SK-MEL-5 (cell line): ENCODE data around the gene SIX2. TPM values are rescaled to one million over a fixed set of nuclear protein-coding genes. Genes with fewer than 3 reads are reported as not detected.

ENCODE experiments used
- DNase-seq: peaks from one replicate; pipeline ENCODE4 v3.0.0-alpha.2; 2016; ENCODE audit warnings: low read depth, low spot score
- in situ Hi-C: cut with HindIII; loops from 2 replicates; pipeline ENCODE4 v1.10.0; 2016; ENCODE audit warnings: low sequenced_read_pairs, high pct_unique_total_duplicates, low pct_unique_long_range_greater_than_20kb
- total RNA-seq: library from RNA; depleted of rRNA; stranded (reverse); fragments of >200 nt; shearing (Covaris generic); gene quantifications from 2 replicates; pipeline ENCODE4 v1.2.3, GENCODE V29; 2014

The SIX2 gene
- total RNA-seq, 1 experiment from 2014 or later: not detected

DNA sequence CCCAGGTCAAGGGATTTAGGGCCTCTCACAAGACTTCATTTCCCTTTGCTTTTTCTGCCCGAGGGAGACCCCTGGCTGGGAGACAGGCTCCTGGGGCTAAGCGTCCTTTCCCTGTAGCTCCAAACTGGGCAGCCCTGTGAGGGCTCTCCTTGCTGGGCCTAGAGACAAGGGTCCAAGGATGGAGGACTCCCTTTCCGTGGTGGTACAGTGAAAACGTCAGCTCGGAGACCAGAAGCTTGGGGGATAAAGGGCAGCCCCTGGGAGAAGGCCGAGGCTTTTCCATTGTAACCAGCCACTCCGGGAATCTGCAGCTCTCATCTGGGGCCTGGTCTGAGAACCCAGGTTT lies 2.3 kb downstream of the SIX2 start:
- in situ Hi-C loops: no loop called here
- no peak for DNase-seq

GRCh38 chr2:45006041-45006941 lies 3.0 kb downstream of the SIX2 start:
- DNase-seq: no peak
- in situ Hi-C loops: no loop called here

DNA sequence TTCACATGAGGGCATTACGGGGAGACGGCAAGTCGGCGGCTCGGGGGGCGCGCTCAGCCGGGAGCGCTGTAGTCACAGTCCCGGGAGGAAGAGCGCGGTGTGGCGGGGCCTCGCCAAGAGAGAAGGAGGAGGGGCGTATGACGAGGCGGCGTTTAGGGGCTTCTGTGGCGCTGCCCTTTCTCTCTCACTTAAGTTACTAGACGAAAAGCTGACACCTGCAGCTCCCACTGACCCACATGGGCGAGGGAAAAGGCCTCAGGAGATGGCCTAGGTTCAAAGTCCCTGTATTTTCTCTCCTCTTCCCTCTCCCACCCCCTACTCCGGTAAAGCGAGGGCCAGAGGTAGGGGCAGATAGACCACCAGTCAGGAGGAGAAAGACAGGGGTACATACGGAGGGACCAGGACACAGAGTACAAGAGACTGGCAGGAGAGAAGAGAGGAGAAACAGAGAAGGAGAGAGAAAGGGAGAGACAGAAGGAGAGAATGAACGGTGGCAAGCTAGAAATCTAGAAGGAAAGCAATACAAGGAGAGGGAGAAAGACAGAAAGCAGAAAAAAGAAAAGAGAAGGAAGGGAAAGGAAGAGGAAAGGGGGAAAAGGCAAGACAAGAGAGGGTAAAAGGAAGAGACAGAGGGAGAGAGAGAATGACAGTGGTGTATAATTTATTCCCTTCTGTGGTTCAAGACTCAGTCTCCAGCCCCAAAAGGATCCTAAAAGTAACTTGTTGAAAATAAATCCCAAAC lies 3.8 kb downstream of the SIX2 start:
- in situ Hi-C loops: no loop called here
- no peak for DNase-seq

GRCh38 chr2:45004562-45005191 lies 4.6 kb downstream of the SIX2 start:
- no peak for DNase-seq
- in situ Hi-C loops: no loop called here

- in situ Hi-C loops: no loop called here
- no peak for DNase-seq
Measured at GRCh38 chr2:45003579-45004551, 5.4 kb downstream of the SIX2 start.

DNA sequence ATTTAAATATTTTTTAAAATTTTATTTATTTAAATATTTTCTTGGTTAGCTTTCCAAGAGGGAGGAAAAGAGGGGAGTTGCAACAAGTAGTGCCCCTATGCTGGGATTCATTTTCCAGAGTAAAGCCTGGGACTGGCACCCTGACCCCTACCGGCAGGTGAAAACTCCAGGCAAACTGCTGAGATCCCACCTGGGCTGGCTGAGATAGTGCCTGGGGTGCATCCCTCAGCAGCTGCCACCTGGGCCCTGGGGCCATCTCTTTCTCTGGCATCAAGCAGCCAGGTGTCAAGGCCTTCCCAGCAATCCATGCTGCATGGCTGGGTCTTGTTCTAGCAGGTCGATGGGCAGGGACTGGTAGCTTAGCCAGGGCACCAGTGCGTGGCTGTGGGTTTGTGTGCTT lies 6.6 kb downstream of the SIX2 start:
- no peak for DNase-seq
- in situ Hi-C loops: no loop called here

DNA sequence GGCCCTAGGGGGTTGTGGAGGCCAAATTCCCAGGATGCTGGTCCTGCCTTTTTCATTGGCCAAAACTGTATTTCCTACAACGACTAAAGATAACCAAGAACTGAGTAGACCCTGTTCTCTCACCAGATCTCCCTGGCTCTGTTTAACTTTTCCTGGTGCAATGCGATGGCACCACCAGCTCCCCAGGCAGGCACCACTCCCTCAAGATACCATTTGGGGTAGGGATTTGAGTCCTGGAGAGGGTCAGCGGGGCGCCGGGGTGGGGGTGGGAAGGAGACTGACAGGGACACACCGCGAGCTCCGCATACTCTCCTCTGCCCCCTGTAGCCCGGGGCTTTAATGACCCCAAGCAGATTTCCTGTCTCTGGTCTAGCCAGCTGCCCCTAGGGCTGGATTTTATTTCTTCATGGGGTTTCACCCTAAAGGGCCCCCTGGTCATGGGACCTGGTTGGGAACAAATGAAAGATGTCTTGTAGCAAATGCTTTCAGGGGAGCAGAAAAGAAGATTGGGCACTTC lies 7.3 kb downstream of the SIX2 start:
- in situ Hi-C loops: no loop called here
- no peak for DNase-seq

DNA sequence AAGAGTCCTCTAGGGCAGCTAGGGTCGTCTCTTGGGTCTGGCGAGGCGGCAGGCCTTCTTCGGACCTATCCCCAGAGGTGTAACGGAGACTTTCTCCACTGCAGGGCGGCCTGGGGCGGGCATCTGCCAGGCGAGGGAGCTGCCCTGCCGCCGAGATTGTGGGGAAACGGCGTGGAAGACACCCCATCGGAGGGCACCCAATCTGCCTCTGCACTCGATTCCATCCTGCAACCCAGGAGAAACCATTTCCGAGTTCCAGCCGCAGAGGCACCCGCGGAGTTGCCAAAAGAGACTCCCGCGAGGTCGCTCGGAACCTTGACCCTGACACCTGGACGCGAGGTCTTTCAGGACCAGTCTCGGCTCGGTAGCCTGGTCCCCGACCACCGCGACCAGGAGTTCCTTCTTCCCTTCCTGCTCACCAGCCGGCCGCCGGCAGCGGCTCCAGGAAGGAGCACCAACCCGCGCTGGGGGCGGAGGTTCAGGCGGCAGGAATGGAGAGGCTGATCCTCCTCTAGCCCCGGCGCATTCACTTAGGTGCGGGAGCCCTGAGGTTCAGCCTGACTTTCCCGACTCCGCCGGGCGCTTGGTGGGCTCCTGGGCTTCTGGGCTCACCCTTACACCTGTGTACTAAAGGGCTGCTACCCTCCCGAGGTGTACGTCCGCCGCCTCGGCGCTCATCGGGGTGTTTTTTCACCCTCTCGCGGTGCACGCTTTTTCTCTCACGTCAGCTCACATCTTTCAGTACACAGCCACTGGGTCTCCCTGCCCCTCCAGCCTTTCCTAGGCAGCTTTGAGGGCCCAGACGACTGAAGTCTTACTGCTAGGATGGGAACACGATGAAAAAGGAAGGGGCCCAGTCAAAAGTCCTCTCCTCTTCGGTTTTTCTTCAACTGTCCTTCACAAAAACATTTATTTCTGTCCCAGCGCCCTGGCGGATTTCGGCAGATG lies 8.1 kb downstream of the SIX2 start:
- in situ Hi-C loops: no loop called here
- no peak for DNase-seq

GRCh38 chr2:45000341-45000901 lies 8.8 kb downstream of the SIX2 start:
- no peak for DNase-seq
- in situ Hi-C loops: no loop called here

DNA sequence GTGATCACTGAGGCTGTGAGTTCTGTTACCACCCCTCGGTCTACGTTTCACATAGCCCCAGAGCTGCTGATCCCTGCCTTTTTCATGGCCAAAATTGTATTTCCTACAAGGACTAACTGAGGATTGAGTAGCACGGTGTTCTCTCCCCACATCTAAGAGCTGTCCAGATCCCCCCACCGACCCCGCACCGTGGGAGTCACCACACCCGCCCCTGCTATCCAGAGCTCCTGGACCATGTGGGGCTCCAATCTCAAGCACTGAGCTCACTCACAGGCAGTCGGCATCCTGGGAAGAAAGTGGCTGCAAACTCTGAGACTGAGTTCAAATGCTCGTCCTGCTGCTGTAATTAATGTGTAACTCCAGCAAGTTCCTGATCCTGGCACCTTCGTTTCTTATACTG lies 9.7 kb downstream of the SIX2 start:
- no peak for DNase-seq
- in situ Hi-C loops: no loop called here

GRCh38 chr2:44997963-44998362 lies 11.3 kb downstream of the SIX2 start:
- in situ Hi-C loops: no loop called here
- peak; percentile 37 for DNase-seq

DNA sequence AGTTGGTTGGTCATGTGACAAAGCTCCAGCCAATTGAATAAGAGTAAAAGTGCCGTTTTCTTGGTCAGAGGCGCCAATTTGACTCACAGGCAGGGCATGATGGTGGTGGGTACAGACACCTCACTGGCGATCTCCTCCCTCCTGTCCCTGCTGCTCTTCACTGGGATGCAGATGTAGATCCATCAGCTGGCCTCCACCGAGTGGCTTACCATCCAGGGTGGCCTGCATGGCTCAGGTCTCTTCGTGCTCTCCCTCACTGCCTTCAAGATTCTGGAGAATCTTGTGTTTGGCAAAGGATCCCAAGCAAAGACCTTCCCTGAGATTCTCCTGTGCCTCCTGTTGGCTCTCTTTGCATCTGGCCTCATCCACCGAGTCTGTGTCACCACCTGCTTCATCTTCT lies 12.9 kb downstream of the SIX2 start:
- no peak for DNase-seq
- in situ Hi-C loops: no loop called here

DNA sequence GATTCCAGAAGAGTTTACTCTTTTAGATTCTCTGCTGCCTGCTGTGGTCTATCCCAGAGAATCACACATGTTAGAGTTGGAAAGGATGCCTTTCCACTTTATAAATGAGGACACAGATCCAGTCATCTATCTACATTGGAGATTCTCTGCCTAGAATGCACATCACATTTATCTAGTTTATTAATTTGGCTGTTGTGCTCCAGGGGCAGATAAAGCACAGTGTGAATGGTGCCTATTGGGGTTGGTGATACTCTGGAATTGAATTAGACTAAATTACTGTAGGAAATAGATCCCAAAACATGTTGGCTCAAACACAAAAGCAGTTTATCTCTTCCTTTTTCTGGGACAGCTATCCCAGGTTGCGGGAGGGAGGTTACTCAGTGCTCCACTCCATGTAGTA lies 14.9 kb downstream of the SIX2 start:
- in situ Hi-C loops: no loop called here
- no peak for DNase-seq

DNA sequence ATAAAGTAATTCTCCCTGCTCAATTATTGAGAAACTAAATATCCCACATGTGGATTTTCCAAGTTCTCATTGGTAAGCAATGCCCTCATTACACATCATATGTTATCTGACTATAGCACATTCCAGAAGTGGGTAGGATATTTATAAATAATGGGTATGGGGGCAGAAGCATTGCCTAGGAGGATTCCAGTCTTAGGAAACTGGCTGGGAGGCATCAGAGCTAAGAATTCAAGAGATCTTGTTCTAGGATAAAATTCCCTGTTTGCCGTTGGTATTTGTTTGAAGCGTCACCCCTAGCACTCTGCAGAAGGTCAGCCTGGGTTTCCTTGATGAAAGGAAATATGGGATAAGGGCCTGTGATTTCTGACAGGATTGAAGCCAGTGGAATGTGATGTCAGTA lies 20.1 kb downstream of the SIX2 start:
- no peak for DNase-seq
- in situ Hi-C loops: no loop called here

DNA sequence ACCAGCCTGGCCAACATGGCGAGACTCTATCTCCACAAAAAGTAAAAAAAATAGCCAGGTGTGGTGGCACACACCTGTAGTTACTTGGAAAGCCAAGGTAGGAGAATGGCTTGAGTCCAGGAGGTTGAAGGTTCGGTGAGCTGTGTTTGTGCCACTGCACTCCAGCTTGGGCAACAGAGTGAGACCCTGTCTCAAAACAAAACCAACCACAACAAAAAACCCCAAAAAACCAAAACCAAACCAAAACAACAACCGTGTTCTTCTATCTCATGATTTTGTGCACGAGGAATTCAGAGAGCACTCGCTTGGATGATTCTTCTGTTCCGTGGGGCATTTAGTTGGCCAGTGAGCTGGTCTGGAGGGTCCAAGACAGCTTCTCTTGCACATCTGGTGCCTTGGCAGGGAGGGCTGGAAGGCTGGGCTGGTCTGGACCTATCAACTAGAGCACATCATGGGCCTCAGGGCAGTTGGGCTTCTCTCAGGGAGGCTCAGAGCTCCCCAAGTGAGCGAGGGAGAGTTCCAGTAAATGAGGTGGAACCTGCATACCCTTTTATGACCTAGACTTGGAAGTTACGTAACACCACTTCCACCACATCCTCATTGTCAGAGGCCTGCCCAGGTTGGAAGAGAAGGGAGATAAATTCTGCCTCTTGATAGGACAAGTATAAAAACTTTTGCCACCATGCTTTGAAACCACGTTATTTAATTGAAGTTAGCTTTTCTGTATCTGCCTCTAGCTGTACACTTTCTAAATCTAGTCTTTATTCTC lies 25.2 kb downstream of the SIX2 start:
- in situ Hi-C loops: no loop called here
- DNase-seq: no peak
